ENCODE results near the gene TMEM212.

Gene TMEM212

DNA sequence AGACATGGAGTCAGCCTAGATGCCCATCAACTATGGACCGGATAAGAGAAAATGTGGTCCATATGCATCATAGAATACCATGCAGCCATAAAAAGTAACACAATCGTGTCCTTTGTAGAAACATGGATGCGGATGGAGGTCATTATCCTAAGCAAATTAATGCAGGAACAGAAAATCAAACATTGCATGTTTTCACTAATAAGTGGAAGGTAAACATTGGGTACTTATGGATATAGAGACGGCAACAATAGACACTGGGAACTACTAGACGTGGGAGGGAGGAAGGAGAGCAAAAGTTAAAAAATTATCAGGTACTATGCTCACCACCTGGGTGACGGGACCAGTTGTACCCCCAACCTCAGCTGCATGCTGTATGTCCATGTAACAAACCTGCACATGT is 35.3 kb upstream of the TMEM212 start:
- H3K9ac ChIP-seq (ENCODE audit: low read depth, low read length) = no peak overlapping the region
- DNase-seq (no peak), ATAC-seq (ENCODE audit: insufficient read depth, low read depth) (no peak)
- H3K4me2 ChIP-seq (ENCODE audit: insufficient read depth, low read length) = no peak overlapping the region
- no peaks in the 10 kb centered on the region for H3K4me1 ChIP-seq (ENCODE audit: insufficient read depth, low read length)
- no peaks in the 10 kb centered on the region for H4K20me1 ChIP-seq (ENCODE audit: insufficient read depth, low read length)
- TF ChIP-seq, protein P1, sequence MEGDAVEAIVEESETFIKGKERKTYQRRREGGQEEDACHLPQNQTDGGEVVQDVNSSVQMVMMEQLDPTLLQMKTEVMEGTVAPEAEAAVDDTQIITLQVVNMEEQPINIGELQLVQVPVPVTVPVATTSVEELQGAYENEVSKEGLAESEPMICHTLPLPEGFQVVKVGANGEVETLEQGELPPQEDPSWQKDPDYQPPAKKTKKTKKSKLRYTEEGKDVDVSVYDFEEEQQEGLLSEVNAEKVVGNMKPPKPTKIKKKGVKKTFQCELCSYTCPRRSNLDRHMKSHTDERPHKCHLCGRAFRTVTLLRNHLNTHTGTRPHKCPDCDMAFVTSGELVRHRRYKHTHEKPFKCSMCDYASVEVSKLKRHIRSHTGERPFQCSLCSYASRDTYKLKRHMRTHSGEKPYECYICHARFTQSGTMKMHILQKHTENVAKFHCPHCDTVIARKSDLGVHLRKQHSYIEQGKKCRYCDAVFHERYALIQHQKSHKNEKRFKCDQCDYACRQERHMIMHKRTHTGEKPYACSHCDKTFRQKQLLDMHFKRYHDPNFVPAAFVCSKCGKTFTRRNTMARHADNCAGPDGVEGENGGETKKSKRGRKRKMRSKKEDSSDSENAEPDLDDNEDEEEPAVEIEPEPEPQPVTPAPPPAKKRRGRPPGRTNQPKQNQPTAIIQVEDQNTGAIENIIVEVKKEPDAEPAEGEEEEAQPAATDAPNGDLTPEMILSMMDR (IDR thresholded peaks at IDR 0.05; ENCODE audit: borderline replicate concordance, extremely low read depth, low read length, poor library complexity, severe bottlenecking) = no peak
- TF ChIP-seq EZH2 (IDR thresholded peaks at IDR 0.05; ENCODE audit: borderline replicate concordance, low read depth, low read length, severe bottlenecking) = no peak
- no peak overlapping the region for H2AFZ ChIP-seq (ENCODE audit: low read depth, low read length)
- H3K27me3 ChIP-seq (ENCODE audit: insufficient read depth, low read length, poor library complexity) = no peaks in the 10 kb centered on the region
- no peak overlapping the region for H3K27ac ChIP-seq (ENCODE audit: low read length)
- no peaks in the 10 kb centered on the region for H3K9me3 ChIP-seq (ENCODE audit: insufficient read depth, low read length, severe bottlenecking)
- H3K36me3 ChIP-seq (ENCODE audit: insufficient read depth, low read length) = no peaks in the 10 kb centered on the region
- H3K79me2 ChIP-seq (ENCODE audit: insufficient read depth, low read length) = no peaks in the 10 kb centered on the region
- H3K4me3 ChIP-seq (ENCODE audit: low read depth in 1 of 2, low read length in 2 of 2) = no peak overlapping the region

DNA sequence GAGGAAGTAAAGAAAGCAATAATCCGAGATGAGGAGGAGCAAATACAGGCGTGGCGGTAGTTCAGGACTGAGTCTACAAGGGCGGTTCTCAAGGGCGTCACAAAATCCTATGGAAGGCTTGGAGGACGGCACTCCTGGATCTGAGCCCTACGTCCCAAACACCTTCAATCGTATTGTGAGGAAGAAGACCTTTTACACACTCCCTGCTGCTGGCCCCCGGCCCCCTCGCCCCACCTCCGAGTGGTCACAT is 33.6 kb upstream of the TMEM212 start:
- TF ChIP-seq EZH2 (IDR thresholded peaks at IDR 0.05; ENCODE audit: borderline replicate concordance, low read depth, low read length, severe bottlenecking) = no peak
- TF ChIP-seq, protein P1 (IDR thresholded peaks at IDR 0.05; ENCODE audit: borderline replicate concordance, extremely low read depth, low read length, poor library complexity, severe bottlenecking) = no peak
- Histone ChIP-seq H3K4me3 (ENCODE audit: low read depth in 1 of 2, low read length in 2 of 2) (no peak overlapping the region), H3K79me2 (ENCODE audit: insufficient read depth, low read length) (no peaks in the 10 kb centered on the region), H3K4me1 (ENCODE audit: insufficient read depth, low read length) (no peaks in the 10 kb centered on the region), H3K27ac (ENCODE audit: low read length) (no peak overlapping the region), H3K27me3 (ENCODE audit: insufficient read depth, low read length, poor library complexity) (no peaks in the 10 kb centered on the region), H3K36me3 (ENCODE audit: insufficient read depth, low read length) (no peaks in the 10 kb centered on the region), H3K9me3 (ENCODE audit: insufficient read depth, low read length, severe bottlenecking) (no peaks in the 10 kb centered on the region), H3K9ac (ENCODE audit: low read depth, low read length) (no peak overlapping the region), H3K4me2 (ENCODE audit: insufficient read depth, low read length) (no peak overlapping the region), H4K20me1 (ENCODE audit: insufficient read depth, low read length) (no peaks in the 10 kb centered on the region), H2AFZ (ENCODE audit: low read depth, low read length) (no peak overlapping the region)
- no peak for ATAC-seq (ENCODE audit: insufficient read depth, low read depth)
- no peak for DNase-seq

DNA sequence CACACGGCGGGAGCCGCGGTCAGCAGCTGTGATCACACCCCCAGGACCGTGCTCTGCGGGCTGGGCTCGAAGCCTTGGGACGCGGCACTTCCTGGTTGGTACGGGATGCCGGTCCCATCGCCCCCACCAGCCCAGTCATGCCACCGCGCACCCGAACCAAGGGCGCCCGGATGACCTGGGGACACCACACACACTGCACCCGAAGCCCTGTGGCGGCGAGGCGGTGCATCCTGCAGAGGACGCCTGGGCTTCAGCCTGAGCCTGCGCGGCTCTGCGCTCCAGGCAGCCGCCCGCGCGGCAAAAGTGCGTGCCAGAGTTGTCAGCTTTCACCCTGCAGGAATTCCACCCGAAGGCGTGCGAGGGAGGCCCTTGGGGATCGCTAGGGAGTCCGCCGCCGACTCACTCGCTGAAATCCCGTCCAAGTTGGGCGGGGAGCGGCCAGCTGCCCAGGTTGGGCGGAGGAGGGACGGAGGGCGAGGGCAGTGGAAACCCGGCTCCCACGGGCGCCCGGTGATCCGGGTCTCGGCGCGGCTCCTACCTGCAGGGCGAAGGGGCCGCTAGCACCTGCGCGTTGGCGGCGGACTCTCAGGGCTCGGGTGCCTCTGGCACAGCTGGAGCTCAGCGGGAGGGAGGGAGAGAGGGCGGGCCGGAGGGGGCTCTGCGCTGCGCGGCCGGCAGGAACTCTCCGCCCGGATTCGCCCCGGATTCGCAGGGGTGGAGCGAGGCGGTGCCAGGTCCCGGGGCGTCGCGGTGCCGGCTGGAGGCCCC is 33.1 kb upstream of the TMEM212 start, which contains the start of gene PLD1:
Gene PLD1, minus strand, starts transcription at position 623 of the 768 bp plus-strand sequence. CDS start 72,432 bp downstream, outside the sequence.
- Histone ChIP-seq H3K4me1 (ENCODE audit: insufficient read depth, low read length) (no peaks in the 10 kb centered on the region), H3K27ac (ENCODE audit: low read length) (no peak within 1 kb of the TSS), H3K79me2 (ENCODE audit: insufficient read depth, low read length) (no peaks in the 10 kb centered on the region), H3K4me3 (ENCODE audit: low read depth in 1 of 2, low read length in 2 of 2) (no peak within 1 kb of the TSS), H3K27me3 (ENCODE audit: insufficient read depth, low read length, poor library complexity) (no peaks in the 10 kb centered on the region), H4K20me1 (ENCODE audit: insufficient read depth, low read length) (no peaks in the 10 kb centered on the region), H3K36me3 (ENCODE audit: insufficient read depth, low read length) (no peaks in the 10 kb centered on the region), H3K4me2 (ENCODE audit: insufficient read depth, low read length) (no peak within 1 kb of the TSS), H3K9ac (ENCODE audit: low read depth, low read length) (no peak within 1 kb of the TSS), H2AFZ (ENCODE audit: low read depth, low read length) (no peak within 1 kb of the TSS), H3K9me3 (ENCODE audit: insufficient read depth, low read length, severe bottlenecking) (no peaks in the 10 kb centered on the region)
- no peak for DNase-seq
- no peak for ATAC-seq (ENCODE audit: insufficient read depth, low read depth)
- TF ChIP-seq, protein P1 (IDR thresholded peaks at IDR 0.05; ENCODE audit: borderline replicate concordance, extremely low read depth, low read length, poor library complexity, severe bottlenecking) = no peak
- no peak for TF ChIP-seq EZH2 (IDR thresholded peaks at IDR 0.05; ENCODE audit: borderline replicate concordance, low read depth, low read length, severe bottlenecking)
